ENCODE results near the gene SLC35C1.

DNA sequence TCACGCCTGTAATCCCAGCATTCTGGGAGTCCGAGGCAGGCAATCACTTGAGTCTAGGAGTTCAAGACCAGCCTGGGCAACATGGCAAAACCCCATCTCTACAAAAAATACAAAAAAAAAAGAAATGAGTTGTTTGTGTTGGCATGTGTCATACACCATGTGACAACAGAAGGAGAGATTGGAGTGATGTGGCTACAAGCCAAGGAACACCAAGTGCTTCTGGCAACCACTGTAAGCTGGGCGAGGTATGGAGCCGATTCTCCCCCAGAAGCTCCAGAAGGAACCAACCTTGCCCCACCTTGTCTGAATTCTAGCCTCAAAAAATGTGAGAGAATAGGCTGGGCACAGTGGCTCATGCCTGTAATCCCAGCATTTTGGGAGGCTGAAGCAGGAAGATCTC lies 39.1 kb upstream of the SLC35C1 start:
- TF ChIP-seq, protein P1, sequence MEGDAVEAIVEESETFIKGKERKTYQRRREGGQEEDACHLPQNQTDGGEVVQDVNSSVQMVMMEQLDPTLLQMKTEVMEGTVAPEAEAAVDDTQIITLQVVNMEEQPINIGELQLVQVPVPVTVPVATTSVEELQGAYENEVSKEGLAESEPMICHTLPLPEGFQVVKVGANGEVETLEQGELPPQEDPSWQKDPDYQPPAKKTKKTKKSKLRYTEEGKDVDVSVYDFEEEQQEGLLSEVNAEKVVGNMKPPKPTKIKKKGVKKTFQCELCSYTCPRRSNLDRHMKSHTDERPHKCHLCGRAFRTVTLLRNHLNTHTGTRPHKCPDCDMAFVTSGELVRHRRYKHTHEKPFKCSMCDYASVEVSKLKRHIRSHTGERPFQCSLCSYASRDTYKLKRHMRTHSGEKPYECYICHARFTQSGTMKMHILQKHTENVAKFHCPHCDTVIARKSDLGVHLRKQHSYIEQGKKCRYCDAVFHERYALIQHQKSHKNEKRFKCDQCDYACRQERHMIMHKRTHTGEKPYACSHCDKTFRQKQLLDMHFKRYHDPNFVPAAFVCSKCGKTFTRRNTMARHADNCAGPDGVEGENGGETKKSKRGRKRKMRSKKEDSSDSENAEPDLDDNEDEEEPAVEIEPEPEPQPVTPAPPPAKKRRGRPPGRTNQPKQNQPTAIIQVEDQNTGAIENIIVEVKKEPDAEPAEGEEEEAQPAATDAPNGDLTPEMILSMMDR (IDR thresholded peaks at IDR 0.05; ENCODE audit: low read depth, low read length): no peak
- no peak for TF ChIP-seq EZH2phosphoT487 (IDR thresholded peaks at IDR 0.05; ENCODE audit: low read depth)

Measured in OCI-LY3 (cell line).